DOHH2 (cell line): ENCODE measurements around the gene EEF1AKMT3.

ENCODE experiments used
- CTCF ChIP-seq: fragments of 200-600 bp; sonication (generic); IDR thresholded peaks from one replicate; pipeline ENCODE4 v1.5.1; 2014; ENCODE audit warnings: antibody characterized with exemption, mild to moderate bottlenecking, low read depth, low read length; ENCODE audit not compliant: poor library complexity, severe bottlenecking
- EZH2phosphoT487 ChIP-seq: fragments of 200-600 bp; sonication (generic); IDR thresholded peaks from 2 replicates; pipeline ENCODE4 v1.6.1; 2017; ENCODE audit warnings: borderline replicate concordance, mild to moderate bottlenecking, antibody characterized with exemption, low read length, moderate library complexity, mixed read lengths

GRCh38 chr12:57746025-57746424 is 26.4 kb upstream of the EEF1AKMT3 start:
- no peak for TF ChIP-seq CTCF
- no peak for TF ChIP-seq EZH2phosphoT487
